Measurements from ENCODE around the gene SOBP.

The SOBP gene

DNA sequence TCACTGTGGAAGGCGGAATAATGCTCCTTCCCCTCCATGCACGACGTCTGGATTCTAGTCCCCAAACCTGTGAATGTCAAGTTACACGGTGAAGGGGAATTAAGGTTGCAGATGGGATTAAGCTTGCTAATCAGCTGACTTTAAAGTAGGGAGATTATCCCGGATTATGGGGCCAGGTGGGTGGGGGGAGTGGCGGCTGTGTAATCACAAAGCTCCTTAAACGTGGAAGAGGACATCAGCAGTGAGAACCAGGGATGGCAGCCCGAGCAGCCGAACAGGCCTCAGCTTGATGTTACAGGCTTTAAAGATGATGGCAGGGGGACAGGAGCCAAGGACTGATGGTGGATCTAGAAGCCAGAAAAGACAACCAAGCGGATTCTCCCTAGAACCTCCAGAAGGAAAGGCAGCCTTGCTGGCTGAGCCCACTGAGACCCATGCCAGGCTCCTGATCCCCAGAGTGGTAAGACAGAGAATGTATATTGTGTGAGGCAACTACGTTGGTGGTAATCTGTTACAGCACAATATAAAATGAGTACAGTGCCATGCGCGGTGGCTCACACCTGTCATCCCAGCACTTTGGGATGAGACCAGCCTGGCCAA is 216.7 kb downstream of the SOBP start:
- TF ChIP-seq, protein P1, sequence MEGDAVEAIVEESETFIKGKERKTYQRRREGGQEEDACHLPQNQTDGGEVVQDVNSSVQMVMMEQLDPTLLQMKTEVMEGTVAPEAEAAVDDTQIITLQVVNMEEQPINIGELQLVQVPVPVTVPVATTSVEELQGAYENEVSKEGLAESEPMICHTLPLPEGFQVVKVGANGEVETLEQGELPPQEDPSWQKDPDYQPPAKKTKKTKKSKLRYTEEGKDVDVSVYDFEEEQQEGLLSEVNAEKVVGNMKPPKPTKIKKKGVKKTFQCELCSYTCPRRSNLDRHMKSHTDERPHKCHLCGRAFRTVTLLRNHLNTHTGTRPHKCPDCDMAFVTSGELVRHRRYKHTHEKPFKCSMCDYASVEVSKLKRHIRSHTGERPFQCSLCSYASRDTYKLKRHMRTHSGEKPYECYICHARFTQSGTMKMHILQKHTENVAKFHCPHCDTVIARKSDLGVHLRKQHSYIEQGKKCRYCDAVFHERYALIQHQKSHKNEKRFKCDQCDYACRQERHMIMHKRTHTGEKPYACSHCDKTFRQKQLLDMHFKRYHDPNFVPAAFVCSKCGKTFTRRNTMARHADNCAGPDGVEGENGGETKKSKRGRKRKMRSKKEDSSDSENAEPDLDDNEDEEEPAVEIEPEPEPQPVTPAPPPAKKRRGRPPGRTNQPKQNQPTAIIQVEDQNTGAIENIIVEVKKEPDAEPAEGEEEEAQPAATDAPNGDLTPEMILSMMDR (IDR thresholded peaks at IDR 0.05; ENCODE audit: control extremely low read depth, extremely low read depth, low read depth, missing control alignments) = no peak
- POLR2A ChIA-PET = no interaction called here
- CTCF ChIA-PET = interaction anchor here (1.3 kb wide), 1 partner anchor 14 kb away, joined by 3 read pairs; no protein-coding TSS in a partner anchor
- no peak for DNase-seq (ENCODE audit: extremely low spot score)

DNA sequence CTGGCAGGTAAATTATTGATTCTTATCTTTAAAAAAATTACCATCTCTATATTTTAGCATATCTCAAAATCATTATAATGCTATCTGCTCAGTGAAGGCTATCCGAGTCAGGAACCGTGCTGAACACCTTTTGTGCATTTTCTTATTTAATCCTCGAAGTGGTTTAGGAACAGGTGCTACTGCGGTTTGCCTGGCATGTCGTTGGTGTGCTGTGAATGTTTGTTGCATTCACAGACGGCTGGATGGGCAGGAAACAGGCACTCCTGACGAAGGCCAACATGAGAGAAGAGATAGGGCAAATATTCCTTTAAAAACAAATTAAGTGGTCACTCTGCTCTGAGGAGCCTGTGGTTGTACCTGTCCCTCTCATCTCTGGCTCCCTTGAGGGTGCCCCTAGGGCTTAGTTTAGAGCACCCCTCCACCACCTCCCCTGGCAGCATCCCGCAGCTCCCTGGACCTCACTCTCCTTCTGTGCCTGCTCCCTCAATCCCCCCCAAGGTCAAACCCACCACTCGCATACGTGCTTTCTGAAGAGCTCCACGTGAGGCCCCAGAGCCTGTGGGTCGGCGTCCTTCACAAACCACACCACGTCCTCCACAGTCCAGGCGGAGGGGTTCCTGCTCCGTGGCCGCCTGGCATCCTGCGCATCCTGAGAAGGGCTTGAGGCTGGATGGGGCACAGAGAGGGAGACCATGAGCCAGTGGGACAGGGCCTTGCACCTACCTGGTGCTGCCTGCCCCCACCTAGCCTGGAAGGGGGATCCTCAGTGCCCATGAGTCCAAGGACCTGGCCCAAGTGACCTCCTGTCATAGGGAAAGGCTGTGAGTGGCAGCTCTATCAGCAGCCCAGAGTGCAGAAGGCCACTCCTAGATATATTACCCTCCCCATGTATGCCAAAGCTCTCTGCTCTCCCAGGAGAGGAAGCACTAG is 217.7 kb downstream of the SOBP start:
- no peak for DNase-seq (ENCODE audit: extremely low spot score)
- TF ChIP-seq, protein P1 (IDR thresholded peaks at IDR 0.05; ENCODE audit: control extremely low read depth, extremely low read depth, low read depth, missing control alignments) = no peak
- CTCF ChIA-PET = no interaction called here
- POLR2A ChIA-PET = no interaction called here

DNA sequence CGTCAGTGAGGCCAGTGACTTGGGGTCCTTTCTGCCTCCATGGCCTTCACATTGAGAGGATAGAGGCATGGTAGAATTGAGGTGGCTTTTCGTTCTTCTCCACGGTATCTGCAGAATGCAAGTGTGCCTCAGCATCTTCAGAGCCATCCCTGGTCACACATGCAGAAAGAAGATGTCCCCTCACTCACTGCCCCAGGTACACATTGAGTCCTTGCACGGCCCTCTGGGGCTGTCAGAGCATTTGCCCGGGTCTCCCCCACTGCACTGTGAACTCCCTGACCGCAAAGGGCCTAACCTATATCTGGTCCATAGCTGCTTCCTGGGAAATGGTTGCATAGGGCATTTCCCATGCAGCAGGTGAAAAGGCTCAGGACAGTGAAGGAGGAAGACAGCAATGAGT is 218.5 kb downstream of the SOBP start:
- DNase-seq (ENCODE audit: extremely low spot score) = no peak
- TF ChIP-seq, protein P1 (IDR thresholded peaks at IDR 0.05; ENCODE audit: control extremely low read depth, extremely low read depth, low read depth, missing control alignments) = no peak
- CTCF ChIA-PET = interaction anchor here (1.2 to 1.3 kb wide), 2 partner anchors 11 to 390 kb away, joined by 3 to 4 read pairs; no protein-coding TSS in a partner anchor
- POLR2A ChIA-PET = no interaction called here

DNA sequence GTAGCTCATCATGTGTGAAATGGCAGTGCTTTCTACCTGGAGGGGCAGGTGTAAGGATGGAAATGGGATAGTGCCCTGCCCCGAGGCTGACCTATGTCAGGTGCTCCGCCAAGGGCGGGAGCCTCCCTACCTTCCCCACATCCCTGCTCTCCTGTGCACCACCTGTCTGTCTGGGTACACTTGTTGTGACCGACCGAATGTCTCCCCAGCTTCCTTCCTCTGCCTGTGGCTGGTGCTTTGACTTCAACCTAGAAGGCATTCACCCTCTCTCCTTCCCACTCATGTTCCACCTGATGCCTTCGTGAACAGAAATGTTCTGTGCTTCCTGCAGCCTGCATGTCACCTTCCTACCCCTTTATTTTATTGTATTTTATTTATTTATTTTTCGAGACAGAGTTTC is 219.4 kb downstream of the SOBP start:
- DNase-seq (ENCODE audit: extremely low spot score) = no peak
- TF ChIP-seq, protein P1 (IDR thresholded peaks at IDR 0.05; ENCODE audit: control extremely low read depth, extremely low read depth, low read depth, missing control alignments) = no peak
- ChIA-PET CTCF (interaction anchor here (1.2 to 1.3 kb wide), 2 partner anchors 12 to 391 kb away, joined by 3 to 4 read pairs; no protein-coding TSS in a partner anchor), POLR2A (no interaction called here)

Measured in GM10248 (cell line).